NB4 (cell line): ENCODE data around the gene GAS2.

Source experiments
- POLR2A ChIP-seq: IDR thresholded peaks from 2 replicates; pipeline ENCODE4 v1.6.1; 2011; ENCODE audit warnings: mild to moderate bottlenecking; ENCODE audit not compliant: insufficient read length; ENCODE audit errors: extremely low read depth
- TF ChIP-seq, protein P1 (sequence below): IDR thresholded peaks from one replicate; pipeline ENCODE4 v1.5.1; 2012; ENCODE audit warnings: low read depth, low read length
- TF ChIP-seq, protein P2 (sequence below): IDR thresholded peaks from 2 replicates; pipeline ENCODE4 v1.6.1; 2011; ENCODE audit warnings: low read depth, low read length

DNA sequence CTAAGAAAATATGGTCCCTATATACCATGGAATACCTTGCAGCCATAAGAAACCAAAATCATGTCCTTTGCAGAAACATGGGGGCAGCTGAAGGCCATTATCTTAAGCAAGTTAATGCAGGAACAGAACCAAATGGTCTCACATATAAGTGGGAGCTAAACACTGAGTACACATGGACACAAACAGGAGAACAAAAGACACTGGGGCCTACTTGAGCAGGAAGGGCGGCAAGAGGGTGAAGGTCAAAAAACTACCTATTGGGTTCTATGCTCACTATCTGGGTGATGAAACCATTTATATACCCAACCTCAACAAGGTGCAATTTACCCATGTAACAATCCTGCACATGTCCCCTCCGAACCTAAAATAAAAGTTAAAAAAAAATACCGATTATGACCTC lies 22.5 kb downstream of the GAS2 start:
- TF ChIP-seq, protein P1, sequence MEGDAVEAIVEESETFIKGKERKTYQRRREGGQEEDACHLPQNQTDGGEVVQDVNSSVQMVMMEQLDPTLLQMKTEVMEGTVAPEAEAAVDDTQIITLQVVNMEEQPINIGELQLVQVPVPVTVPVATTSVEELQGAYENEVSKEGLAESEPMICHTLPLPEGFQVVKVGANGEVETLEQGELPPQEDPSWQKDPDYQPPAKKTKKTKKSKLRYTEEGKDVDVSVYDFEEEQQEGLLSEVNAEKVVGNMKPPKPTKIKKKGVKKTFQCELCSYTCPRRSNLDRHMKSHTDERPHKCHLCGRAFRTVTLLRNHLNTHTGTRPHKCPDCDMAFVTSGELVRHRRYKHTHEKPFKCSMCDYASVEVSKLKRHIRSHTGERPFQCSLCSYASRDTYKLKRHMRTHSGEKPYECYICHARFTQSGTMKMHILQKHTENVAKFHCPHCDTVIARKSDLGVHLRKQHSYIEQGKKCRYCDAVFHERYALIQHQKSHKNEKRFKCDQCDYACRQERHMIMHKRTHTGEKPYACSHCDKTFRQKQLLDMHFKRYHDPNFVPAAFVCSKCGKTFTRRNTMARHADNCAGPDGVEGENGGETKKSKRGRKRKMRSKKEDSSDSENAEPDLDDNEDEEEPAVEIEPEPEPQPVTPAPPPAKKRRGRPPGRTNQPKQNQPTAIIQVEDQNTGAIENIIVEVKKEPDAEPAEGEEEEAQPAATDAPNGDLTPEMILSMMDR: no peak
- TF ChIP-seq, protein P2, sequence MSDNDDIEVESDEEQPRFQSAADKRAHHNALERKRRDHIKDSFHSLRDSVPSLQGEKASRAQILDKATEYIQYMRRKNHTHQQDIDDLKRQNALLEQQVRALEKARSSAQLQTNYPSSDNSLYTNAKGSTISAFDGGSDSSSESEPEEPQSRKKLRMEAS: no peak
- no peak for TF ChIP-seq POLR2A
